ENCODE measurements around the gene LUC7L3.

LUC7L3 gene

GRCh38 chr17:50692448-50693035 is 26.9 kb upstream of the LUC7L3 start:
- H3K27me3 ChIP-seq (replicated peaks): no peaks in the 10 kb centered on the region
- in situ Hi-C loops (cut with HindIII; ENCODE audit: low pct_ligation_motif_present, low sequenced_read_pairs): loop anchor here (25.0 kb wide), 1 partner anchor 130 kb away; the partner anchor contains the start of gene CACNA1G

GRCh38 chr17:50693036-50693682 is 26.2 kb upstream of the LUC7L3 start:
- no peak overlapping the region for H3K4me3 ChIP-seq (ENCODE audit: low read depth, low read length)
- in situ Hi-C loops (cut with HindIII; ENCODE audit: low pct_ligation_motif_present, low sequenced_read_pairs): loop anchor here (25.0 kb wide), 1 partner anchor 131 kb away; the partner anchor contains the start of gene CACNA1G
- no peak overlapping the region for H3K27ac ChIP-seq
- no peak for TF ChIP-seq CTCF (IDR thresholded peaks at IDR 0.05; ENCODE audit: low read depth, low read length, missing control alignments)
- peaks cover 23% of the 10 kb centered on the region for H3K36me3 ChIP-seq (replicated peaks)
- DNase-seq: no peak
- no peaks in the 10 kb centered on the region for H3K27me3 ChIP-seq (replicated peaks)

More at GRCh38 chr17:50692448-50693035, 26.9 kb upstream of the LUC7L3 start:
- Histone ChIP-seq H3K36me3 (replicated peaks) (peaks cover 20% of the 10 kb centered on the region), H3K4me3 (ENCODE audit: low read depth, low read length) (no peak overlapping the region), H3K27ac (no peak overlapping the region)
- DNase-seq: no peak
- no peak for TF ChIP-seq CTCF (IDR thresholded peaks at IDR 0.05; ENCODE audit: low read depth, low read length, missing control alignments)

GRCh38 chr17:50696365-50696879 is 23.0 kb upstream of the LUC7L3 start:
- no peak for TF ChIP-seq CTCF (IDR thresholded peaks at IDR 0.05; ENCODE audit: low read depth, low read length, missing control alignments)
- H3K27ac ChIP-seq: no peak overlapping the region
- H3K4me3 ChIP-seq (ENCODE audit: low read depth, low read length): no peak overlapping the region
- in situ Hi-C loops (cut with HindIII; ENCODE audit: low pct_ligation_motif_present, low sequenced_read_pairs): loop anchor here (25.0 kb wide), 1 partner anchor 134 kb away; the partner anchor contains the start of gene CACNA1G
- no peak for DNase-seq
- peaks cover 39% of the 10 kb centered on the region for H3K36me3 ChIP-seq (replicated peaks)
- no peaks in the 10 kb centered on the region for H3K27me3 ChIP-seq (replicated peaks)

- in situ Hi-C loops (cut with HindIII; ENCODE audit: low pct_ligation_motif_present, low sequenced_read_pairs): loop anchor here (25.0 kb wide), 1 partner anchor 135 kb away; the partner anchor contains the start of gene CACNA1G
- no peaks in the 10 kb centered on the region for H3K27me3 ChIP-seq (replicated peaks)
- H3K36me3 ChIP-seq (replicated peaks): peaks cover 39% of the 10 kb centered on the region
- no peak for DNase-seq
- H3K27ac ChIP-seq: no peak overlapping the region
- H3K4me3 ChIP-seq (ENCODE audit: low read depth, low read length): no peak overlapping the region
- no peak for TF ChIP-seq CTCF (IDR thresholded peaks at IDR 0.05; ENCODE audit: low read depth, low read length, missing control alignments)
Measured at GRCh38 chr17:50697062-50697461, 22.3 kb upstream of the LUC7L3 start.

- no peak for TF ChIP-seq CTCF (IDR thresholded peaks at IDR 0.05; ENCODE audit: low read depth, low read length, missing control alignments)
- Histone ChIP-seq H3K4me3 (ENCODE audit: low read depth, low read length) (no peak overlapping the region), H3K27me3 (replicated peaks) (no peaks in the 10 kb centered on the region), H3K27ac (no peak overlapping the region), H3K36me3 (replicated peaks) (peaks cover 39% of the 10 kb centered on the region)
- DNase-seq: no peak
- in situ Hi-C loops (cut with HindIII; ENCODE audit: low pct_ligation_motif_present, low sequenced_read_pairs): loop anchor here (25.0 kb wide), 1 partner anchor 135 kb away; the partner anchor contains the start of gene CACNA1G
Measured at GRCh38 chr17:50697663-50698272, 21.6 kb upstream of the LUC7L3 start.
